GM19328 (cell line): ENCODE results near the gene MERTK.
A peak's percentile ranks its signal among the peaks of the same experiment; 100 is the strongest.
"Not testable (repeated sequence)": the region's sequence is repeated elsewhere in the genome, so short reads cannot be mapped to it uniquely, and the experiment has no call there.

Experiments
- ATAC-seq: cut with Tn5 transposase; IDR thresholded peaks from one replicate; pipeline ENCODE4 v1.9.1; 2021; ENCODE audit warnings: mild to moderate bottlenecking, moderate library complexity; ENCODE audit not compliant: unreplicated experiment

MERTK gene

DNA sequence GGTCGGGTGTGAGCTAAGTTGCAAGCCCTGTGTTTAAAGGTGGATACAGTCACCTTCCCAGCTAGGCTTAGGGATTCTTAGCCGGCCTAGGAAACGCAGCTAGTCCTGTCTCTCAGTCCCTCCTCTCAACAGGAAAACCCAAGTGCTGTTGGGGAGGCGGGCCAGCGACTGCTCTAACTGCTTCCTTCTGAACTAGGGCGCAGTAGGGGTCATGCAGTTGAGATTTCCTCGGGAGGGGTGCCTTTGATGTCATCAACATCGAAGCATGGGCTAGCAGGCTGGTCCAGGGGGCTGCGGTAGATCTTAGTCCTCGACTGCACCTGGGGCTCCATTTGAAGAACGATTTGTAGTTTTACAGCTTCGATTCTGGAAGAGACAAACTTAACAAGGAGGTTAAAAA is 141.1 kb downstream of the MERTK start:
- not testable (repeated sequence) for ATAC-seq

DNA sequence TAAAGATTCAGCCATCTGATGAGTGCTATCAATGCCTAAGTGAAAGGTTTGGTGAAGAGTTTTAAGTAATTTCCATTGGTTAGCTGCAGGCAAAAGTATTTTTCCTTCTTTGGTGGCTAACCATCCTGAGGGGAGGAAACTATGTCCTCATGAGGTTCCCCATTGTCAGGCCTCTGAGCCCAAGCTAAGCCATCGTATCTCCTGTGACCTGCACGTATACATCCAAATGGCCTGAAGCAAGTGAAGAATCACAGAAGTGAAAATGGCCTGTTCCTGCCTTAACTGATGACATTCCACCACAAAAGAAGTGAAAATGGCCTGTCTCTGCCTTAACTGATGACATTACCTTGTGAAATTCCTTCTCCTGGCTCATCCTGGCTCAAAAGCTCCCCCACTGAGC is 141.7 kb downstream of the MERTK start:
- not testable (repeated sequence) for ATAC-seq

DNA sequence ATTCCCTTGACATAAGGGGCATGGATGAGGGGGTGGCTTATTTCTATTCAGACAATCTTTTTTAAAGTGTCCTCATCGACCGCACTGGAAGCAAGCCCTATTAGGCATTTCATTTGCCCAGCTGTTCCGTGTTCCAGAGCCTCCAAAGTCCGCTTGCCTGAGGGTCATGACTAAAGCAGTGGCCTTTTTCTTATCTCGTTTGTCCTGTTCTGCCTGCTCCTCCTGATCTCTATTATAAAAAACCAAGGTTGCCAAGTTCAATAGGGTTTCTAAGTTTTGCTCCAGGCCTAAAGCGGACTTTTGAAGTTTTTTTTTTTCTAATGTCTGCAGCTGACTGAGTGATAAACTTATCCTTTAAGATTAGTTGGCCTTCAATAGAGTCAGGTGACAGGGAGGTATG is 143.1 kb downstream of the MERTK start:
- ATAC-seq, result not testable (repeated sequence)

DNA sequence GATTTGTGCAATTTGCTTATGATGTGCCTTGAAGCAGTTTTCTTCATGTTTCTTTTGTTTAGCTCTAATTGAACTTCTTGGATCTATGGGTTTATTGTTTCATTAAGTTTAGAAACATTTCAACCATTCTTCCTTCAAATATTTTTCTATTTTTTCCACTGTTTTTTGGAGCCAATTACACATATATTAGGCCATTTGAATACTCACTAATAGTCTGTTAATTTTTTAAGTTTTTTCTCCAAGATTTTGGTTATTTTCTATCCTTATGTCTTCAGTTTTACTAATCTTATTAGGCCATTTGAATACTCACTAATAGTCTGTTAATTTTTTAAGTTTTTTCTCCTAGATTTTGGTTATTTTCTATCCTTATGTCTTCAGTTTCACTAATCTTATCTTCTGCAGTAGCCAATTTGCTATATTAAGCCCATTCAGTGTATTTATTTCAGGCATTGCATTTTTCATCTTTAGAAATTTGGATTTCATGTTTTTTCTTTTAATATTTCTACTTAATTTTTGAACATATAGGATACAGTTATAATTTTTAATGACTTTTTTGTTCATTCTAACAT is 147.1 kb downstream of the MERTK start:
- ATAC-seq, result no peak

DNA sequence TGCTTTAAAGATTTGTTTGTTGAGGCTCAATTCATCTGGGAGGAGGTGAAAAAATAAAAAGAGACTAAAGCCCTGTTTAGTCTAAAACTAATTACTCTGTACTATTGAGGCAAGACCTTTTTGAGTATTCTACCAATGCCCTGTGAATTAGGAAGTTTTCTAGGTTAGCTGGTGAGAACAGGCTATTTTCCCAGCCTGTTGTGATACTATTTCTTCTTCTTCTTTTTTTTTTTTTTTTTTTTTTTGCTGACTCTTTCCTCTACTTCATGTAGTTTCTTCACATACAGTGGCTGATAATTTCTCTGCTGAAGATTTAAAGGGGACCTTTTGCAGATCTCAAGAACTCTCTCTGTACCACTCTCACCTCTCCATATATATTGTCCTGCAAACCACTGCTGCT is 147.8 kb downstream of the MERTK start:
- ATAC-seq, result no peak

DNA sequence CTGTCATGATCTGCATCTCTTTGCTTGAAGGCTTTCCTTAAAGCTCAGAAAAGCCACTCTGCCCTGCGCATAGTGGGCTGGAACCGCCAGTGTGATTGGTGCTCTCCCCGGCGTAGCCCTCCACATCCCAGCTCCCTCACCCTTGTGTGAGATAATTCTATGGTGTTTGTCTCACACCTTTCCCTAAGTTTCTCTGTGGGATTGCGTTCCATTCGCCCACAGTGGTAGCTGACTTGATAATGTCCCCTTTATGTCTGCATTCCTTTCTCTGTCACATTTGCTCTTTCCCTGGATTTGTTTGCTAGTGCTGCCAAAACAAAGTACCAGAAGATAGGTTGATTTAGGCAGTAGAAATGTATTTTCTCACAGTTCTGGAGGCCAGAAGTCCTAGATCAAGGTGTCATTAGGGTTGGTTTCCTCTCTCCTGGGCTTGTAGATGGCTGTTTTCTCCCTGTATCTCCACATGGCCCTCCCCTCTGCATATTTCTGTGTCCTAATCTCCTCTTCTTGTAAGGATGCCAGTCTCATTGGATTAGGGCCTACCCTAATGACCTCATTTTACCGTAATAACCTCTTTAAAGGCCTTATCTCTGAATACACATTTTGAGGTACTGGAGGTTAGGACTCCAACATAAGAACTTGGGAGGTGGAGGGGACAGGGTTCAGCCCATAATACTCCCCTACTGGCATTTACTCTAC is 149.3 kb downstream of the MERTK start:
- no peak for ATAC-seq

DNA sequence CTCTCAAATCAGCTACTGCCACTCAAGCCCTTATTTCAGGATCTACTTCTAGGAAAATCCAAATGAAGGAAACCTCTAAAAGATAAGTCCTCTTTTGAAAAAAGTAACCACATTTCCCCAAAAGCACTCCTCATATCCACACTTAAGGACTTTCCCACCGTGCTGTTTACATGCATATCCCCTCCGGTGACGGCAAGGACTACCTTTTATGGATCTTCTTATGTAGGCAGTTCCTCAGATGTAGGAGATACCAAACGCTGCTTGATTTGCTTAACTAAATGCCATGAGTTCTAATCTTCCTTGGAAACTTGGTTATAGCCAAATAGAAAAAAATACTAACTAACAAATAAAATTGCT is 149.8 kb downstream of the MERTK start:
- no peak for ATAC-seq

DNA sequence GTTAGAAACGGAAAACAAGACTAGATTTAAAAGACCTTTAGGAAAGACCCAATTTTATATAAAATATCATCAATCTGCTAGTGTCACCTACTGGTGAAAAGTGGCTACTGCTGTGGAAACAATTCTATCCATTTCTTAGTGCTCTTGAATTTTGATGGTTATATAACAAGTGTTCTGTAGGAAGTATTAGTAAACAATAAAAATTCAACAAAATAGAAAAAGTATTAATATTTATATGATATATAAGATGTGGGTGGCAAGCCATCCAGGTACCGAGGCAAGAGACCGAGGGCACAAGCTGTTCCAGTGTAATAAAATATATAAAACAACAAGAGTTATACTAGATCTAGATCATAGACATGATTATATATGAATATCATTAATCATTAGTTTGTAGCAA is 150.5 kb downstream of the MERTK start:
- no peak for ATAC-seq

DNA sequence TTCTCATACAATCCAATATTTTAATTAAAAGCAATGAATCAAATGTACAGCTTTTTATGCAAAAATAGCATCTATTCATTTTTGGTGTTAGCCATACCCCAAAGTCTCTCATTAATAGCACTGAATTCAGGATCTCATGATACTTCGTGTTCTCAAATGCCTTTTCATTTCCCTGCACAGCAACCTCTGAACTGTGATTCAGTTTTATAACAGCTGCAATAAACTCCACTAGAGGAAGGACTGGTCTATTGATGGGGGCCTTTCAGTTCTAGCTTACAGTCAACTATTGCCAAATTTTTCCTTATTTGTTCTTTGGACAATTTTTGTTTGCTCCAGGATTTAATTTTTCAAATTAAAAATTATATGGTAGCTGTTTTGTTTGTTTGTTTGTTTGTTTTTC is 151.9 kb downstream of the MERTK start:
- ATAC-seq, result no peak

DNA sequence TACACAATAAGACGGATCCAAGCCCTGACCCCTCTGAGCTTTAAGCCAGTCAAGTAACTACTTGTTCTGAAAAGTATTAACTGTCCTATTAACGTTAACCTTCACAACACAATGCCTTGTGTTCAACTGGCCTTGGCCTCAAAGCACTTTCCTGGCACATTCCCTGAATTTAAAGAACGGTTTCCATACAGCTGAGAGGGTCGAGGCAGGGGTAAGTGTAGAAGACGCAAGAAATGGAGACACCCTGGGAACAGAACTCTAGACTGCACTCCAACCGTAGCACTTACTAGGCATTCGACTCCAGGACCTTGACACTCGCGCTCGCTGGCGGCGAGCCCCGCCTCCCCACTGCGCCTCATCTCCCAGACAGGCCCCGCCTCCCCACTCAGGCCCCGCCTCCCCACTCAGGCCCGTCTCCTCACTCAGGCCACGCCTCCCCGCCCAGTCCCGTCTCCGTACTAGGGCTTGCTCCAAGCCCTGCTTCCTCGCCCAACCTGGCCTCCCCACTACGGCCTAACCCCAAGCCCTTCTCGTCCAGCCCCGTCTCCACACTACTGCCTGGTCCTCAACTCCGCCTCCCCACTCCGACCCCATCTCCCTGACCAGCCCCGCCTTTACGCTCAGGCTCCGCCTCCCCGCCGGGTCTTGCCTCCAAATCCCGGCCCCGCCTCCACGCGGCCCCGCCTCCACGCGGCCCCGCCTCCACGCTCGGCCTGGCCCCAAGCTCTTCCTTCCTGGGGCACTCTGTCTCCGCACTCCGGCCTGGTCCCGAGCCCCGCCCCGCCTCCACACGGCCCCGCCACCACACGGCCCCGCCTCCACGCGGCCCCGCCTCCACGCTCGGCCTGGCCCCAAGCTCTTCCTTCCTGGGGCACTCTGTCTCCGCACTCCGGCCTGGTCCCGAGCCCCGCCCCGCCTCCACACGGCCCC is 155.8 kb downstream of the MERTK start:
- ATAC-seq, result peak; percentile 58

DNA sequence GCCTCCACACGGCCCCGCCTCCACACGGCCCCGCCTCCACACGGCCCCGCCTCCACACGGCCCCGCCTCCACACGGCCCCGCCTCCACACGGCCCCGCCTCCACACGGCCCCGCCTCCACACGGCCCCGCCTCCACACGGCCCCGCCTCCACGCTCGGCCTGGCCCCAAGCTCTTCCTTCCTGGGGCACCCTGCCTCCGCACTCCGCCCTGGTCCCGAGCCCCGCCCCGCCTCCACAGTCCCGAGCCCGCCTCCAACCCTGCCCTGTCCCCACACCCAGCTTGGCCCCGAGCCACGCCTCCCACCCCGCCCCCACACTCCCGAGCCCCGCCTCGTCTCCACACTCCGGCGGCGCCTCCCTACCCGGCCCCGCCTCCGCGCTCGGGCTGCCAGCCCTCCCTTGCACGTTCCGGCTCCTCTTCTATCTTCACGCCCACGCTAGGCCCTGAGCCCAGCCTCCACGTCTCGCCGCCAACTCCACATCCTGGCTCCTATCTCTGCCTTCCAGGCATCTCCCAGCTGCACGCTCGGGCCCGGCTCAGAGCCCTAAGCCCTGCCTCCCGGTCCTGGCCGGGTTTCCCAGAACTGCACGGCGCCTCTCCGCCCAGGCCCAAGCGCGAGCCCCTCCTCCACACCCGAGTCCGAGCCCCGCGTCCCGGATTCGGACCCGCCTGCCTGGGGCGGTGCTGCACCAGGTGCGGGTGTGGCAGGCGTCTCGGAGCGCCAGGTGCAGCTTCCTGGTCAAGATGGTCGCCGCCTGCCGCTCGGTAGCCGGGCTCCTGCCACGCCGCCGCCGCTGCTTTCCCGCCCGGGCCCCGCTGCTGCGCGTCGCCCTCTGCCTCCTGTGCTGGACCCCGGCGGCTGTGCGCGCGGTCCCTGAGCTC is 156.7 kb downstream of the MERTK start, which contains the start of gene TMEM87B:
TMEM87B (plus strand) TSS at position 423 of the 883 bp plus-strand sequence; CDS start at position 746, 323 bp downstream.
- peak; percentile 57 for ATAC-seq

DNA sequence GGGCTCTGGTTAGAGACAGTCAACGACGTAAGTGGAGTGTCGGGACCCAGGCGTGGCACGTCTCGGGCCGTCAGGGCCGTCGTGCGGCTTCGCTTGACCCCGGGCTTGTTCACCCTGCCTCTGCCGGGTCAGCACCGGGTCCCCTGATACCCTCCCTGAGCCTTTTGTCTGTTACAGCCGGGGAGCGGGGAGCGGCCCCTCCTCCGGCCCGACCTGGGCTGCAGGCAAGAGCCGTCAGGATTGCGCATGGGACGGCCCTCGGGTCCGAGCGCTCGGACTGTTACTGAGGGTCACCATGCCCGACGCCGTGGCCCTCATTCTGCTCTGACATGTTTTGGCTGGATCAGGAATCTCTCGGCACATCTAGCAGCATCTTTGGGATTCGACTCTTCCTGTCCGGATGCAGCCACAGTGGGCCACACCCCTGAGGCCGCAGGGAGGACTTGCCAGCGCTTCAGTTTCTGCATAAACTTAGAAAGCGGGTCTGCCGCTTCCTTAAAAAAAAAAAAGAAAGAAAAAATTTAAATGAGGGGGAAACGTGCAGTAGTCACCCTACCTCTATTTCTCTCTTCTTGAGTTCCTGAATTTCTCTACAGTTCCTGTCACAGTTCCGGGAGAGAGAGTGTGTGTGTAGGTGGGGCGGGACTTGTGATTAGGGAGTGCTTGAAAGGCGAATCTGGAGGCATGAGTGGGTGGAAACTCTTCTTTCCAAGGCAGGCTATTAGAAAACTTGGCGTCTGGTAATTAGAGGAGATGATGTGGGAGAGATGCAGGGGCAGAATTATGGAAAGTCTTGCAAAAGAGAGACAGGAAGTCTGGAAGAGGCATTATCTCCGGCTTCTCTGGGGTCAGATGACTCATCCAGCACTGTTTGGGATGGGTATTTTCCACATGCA is 157.6 kb downstream of the MERTK start:
- ATAC-seq, result peak; percentile 1

DNA sequence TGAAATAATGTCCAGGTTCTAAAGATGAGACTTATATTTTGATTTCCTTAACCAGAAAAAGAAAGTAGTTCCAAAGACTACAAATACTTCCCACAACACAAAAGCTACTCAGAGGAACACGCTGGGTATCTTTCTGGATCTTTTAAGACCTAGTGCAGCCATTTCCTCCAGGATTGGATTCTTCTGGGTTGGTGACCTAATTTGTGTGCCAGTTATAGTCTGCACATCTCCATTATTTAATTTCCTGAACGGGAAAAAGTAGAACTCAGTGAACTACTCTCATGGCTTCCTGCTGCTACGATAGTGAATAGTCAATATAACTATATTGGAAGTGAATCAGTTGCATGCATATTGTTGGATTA is 158.2 kb downstream of the MERTK start:
- no peak for ATAC-seq

DNA sequence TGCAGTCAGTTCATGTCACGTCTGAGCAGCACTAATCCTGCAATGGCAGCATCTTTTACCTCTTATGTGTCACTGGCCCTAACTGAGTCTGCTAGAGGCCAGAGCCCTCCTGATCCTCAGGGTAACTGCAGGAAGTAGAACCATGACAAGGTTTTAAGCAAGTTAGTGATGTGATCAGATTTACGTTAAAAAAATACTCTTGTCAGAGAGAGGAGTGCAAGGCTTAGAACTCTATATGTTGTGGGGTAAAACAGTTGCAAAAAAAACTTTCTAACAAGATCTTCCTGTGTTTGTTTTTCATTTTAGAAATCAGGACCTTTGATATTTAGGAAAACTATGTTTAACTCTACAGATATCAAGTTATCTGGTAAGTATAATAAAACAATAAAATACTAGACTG is 161.3 kb downstream of the MERTK start:
- no peak for ATAC-seq

DNA sequence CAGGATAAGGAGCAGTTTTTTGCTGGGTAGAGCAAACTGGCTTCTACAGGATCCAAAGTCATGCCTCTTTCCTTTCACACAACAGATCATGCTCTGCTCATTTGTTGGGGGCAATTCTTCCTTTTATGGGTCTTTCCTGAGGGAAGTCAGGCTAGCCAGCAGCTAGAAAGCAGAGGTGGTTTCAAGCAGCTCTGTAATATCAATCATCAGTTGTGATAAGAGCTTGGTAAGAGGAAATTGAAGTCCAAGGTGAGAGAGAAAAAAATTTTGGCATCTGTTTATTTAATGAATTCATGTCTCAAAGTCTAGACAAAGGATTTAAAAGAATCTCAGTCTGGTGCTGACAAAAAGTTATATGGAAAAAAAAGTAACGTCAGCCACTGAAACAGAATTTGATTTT is 162.9 kb downstream of the MERTK start:
- no peak for ATAC-seq

DNA sequence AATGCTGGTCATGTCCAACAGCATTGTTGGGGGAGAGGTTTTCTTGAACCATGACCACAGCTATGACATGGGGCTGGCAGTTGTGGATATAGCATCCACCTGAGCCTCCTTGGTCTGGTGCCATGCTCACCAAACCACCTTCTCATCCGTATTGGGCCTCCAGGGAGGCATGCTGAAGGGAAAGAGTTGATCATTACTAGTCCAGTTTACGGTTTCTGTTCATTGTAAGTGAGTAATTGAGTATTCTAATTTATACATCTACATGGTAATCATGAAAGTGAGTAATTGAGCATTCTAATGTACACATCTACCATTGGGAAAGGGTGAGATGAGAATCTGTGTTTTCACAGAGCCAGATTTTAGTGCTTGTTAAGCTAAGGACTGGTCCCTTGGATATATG is 163.4 kb downstream of the MERTK start:
- ATAC-seq, result no peak

DNA sequence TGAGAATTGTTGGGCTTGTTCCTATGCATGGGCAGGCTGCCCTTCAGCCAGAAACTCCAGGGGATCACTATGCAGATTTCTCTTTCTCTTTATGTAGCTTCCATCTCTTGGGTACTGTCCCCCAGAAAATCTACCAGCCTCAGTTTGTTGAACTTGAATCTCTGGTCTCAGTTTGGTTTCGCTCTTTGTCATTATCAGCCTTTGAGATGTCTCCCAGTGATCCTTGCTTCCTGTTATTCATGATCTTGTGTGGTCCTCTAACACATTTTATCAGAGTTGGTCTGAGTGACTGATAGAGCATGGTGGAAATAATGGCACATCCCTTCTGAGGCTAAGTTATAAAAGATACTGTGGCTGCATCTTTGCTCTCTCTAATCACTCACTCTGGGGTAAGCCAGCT is 164.5 kb downstream of the MERTK start:
- ATAC-seq, result no peak

DNA sequence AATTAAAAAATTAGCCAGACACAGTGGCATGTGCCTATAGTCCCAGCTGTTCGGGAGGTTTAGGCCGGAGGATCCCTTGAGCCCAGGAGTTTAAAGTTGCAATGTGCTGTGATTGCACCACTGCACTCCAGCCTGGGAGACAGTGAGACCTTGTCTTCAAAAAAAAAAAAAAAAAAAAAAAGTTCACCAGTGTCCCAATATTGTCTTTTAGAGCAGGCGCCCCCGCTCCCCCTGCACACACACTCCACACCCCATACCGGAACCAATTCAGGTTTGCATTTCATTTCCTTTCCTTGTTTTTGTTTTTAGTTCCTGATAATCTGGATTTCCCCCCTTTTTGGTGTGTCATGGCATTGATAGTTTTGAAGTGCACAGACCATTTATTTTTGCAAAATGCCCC is 167.1 kb downstream of the MERTK start:
- ATAC-seq, result no peak

DNA sequence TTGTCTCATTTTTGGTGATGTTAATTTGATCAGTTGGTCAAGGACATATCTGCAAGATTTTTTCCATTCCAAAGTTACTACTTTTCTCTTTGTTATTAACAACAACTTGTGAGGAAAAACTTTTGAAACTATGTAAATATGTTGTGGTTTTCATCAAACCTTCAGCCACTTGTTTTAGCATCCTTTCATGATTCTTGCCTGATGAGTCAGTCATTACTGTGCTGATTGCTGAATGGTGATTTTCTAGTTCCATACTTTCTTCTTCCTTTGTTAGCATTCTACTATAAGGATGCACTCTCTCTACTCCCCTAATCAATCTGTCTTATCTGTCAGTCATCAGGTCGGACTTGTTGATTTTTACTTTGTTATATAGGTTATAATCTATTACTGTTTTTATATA is 167.6 kb downstream of the MERTK start:
- no peak for ATAC-seq

DNA sequence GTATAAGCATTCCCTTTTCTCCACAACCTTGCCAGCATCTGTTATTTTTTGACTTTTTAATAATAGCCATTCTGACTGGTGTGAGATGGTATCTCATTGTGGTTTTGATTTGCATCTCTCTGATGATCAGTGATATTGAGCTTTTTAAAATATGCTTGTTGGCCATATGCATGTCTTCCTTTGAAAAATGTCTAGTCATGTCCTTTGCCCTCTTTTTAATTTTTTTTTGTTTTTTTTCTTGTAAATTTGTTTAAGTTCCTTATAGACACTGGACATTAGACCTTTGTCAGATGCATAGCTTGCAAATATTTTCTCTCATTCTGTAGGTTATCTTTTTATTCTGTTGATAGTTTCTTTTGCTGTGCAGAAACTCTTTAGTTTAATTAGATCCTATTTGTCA is 171.4 kb downstream of the MERTK start:
- ATAC-seq, result not testable (repeated sequence)
